Stimulated activated CD4-positive, alpha-beta T cell treated with anti-CD3 and anti-CD28 coated beads, Interleukin-2, amount 100 ng/mL, for 24 hours (primary cell): Measurements from ENCODE around the gene FGD3.

Experiments used
- DNase-seq, 2 donors: peaks; one replicate each; pipeline ENCODE4 v3.0.0-alpha.2; 2020

The FGD3 gene

DNA sequence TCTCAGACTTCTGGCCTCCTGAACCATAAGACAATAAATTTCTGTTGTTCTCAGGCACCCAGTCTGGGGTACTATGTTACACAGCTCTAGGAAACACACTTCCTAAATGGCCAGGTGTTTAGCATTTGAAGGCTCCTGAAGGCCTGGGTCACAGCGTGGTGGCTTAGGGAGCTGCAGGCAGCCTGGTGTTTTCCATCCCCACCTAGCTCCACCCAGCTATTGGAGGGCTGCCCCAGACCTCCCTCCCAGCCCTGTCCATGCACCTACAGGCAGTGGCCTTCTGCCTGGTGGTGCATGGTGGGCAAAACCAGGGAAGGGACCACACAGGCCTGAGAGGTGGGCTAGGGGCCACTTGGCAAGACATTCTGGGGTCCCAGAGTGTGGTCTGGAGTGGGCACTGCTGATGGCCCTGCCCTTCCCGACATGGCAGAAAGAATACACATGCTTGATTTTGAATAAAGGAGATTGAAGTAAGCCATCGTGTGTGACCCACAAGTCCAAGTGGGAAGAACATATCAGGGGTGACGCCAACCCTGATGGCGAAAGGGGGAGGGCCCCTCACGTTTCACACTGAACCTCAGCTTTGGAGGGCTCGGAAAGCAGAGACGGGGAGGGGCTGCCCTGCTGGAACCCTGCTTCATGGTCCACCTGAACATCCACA lies 109.8 kb downstream of the FGD3 start:
- DNase-seq: no peak

GRCh38 chr9:93057703-93058354 lies 110.5 kb downstream of the FGD3 start:
- DNase-seq: no peak

DNA sequence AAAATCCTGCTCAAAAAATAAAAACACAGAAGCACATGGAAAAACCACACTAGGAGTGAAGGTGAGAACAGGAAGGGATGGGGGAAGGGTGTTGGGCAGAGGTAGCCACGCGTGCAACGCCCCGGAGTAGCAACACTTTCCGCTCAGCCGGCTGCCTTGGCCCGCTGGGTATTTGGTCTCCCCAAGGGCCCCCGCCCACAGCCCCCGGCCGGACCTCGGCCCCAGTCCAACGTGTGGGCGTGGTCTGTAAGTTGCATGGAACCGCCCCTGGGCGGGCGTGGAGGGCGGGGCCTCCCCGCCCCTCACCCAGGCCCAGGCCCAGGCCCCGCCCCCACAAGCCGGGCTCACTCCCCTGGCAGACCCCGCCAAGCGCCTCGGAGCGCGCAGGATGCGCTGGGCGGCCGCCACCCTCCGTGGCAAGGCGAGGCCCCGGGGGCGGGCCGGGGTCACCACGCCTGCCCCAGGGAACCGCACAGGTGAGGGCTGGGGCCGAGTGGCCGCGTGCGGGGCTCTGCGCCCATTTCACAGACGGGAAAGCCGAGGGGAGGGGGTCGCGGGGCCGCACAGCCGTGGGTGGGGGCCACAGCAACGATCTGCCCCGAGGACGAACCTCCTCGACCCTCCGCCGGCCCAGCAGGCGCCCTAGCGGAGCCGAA lies 111.2 kb downstream of the FGD3 start, which contains the start of gene SUSD3:
Gene SUSD3, plus strand, starts transcription at position 347 of the 656 bp plus-strand sequence. Its CDS starts 42 bp downstream, at position 389.
- DNase-seq: peak; percentile 72 to 77

DNA sequence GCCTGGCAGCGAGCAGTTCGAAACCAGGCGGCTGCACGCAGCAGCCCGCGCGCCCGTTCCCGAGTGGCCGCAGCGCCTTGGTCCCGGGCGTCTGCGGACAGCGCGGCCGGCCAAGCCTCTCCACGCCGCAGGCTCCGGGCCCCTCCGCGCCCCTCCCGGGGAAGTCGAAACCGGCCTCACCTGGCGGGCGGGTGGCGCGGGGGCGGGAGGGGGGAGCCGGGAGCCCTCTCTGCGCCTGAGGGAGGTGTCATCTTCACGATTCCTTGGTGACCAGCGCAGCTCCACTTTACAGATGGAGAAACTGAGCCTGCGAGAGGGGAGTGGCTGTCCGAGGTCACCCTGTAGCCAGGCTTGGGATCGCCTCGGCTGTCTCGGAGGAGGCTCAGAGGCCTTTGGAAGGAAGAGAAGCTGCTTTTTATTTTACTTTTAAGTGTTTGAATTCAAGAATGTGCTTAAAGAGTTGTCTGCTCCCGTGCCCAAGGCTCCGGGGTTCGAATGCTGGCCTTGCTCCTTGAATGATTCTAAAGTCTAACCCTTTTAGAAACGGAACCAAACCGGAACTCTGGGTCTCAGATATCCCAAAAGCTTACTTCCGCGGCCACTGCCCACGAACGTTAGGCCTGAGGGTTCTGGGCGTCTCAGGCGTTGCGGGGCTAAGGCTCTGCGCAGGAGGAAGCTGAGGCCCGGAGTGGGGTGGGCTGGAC lies 111.8 kb downstream of the FGD3 start:
- peak in 1 of 2 donors; percentile 39 for DNase-seq

DNA sequence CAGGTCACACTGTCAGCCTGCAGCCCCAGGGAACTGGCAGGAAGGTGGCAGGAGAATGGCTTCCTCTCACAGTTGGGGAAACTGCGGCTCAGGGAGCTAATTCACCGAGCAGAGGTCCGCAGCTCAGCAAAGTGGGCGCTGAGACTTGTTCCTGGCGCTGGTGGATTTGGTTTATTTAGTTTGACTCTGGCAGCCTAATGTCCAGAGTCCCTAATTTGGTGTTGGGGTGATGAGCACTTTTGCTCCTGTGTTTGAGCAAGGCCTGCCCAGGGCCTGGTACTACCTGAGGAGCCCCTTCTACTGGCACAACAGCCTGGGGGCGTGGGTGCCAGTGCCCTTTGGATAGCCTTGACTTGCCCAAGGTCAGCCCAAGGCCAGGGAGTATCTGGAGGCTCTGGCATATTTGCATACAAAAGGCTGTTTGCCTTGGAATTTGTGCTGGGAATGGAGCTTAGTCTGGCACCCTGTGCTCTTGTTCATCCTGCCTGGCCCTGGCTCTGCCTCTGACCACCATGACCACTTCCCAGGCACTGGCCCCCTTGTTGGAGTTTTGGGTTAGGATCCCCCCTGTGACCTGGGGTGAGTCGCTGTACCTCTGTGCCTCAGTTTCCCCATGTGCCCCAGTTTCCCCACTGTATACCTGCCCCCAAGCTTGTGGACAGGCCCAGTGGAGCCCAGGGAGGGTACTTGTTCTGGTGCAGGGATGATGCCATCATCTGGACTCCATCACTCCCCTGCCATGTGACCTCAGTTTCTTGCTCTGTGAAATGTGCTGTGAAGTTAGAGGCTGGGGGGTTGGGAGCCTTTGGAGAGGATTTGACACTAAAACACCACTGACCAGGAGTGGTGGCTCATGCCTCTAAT lies 112.6 kb downstream of the FGD3 start:
- DNase-seq: no peak

DNA sequence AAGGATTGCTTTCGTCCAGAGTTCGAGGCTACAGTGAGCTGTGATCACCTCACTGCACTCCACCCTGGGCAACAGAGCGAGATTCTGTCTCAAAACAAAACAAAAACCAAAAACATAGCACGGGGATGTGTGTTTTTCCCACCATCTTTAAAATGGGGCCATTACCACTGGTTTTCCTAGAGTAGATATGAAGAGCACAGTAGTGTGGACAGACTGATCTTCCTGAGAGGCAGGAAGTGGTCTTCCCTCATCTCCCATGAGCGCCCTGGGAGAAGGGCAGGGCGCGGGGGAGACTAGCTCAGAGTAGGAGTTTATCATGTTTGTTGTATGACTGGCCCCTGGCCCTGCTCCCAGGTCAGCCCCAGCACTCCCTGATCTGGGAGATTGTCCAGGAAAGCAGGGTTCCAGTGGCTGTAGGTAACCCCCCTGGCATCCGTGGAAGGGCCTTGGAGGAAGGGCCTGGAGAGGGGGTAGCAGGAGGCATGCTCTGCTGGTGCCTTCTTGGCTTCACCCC lies 113.5 kb downstream of the FGD3 start:
- DNase-seq: no peak

DNA sequence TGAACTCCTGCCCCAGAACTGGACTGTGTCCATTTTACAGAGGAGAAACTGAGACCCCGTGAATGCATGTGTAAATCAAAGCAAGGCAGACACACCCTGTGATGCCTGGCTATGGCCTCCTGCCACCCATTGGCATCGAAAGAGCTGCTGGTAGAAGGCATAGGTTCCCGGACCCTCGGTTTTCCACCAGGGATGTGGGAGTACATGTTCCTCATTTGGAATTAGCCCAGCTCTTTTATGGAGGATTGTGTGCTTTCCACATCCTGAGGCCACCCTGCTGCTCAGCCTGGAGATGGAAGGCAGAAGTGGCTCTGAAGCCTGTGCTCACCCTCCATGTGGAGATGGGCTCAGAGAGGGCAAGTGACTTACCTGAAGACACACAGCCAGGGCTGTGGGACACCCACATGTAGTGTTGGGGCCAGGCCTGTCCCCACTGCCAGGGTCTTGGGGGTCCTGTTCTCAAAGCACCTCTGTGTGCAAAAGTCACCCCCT lies 114.0 kb downstream of the FGD3 start:
- DNase-seq: no peak

DNA sequence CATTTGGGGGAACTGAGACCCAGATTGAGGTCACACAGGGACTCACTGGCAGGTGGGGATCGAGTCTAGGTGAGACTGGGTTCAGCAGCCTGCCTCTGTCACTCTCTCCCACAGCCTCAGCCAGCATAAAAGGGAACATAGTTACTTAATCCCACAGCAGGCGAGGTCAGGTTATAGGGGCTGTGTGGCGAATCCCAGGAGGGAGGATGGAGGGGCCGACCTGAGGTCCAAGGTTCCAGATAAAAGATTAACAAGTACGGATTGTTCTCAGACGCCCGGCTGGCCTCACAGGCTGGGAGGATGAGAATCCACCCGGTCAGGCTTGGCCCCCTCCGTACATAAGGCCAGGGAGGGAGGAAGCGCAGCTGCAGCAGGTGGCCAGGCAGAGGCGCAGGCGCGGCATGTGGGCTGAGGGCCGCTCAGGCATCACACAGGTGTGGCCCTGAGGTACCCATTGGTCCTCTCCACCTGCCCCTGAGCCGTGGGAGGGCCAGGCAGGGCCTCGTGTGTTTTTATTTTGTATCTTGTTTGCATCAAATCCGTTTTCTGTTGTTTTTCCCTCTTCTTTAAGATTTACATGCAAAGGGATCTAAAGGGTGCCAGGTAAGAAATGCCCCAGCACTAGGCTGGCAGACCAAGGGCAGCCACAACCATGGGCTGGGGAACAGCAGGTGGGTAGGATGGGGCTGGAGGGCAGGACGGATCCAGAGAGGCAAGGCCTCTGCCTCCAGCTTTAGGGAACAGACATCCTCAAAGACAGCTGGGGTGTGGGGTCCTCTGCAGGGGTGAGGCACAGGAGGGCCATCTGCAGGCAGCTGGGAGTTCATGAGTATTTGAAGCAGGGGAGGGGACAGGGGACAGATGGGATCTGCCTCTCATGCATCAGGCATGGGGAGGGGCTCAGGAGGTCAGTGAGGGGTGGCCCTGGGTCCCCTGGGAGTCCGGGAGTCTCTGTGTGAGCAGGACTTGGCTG lies 114.8 kb downstream of the FGD3 start:
- DNase-seq: peak in 1 of 2 donors; percentile 46

GRCh38 chr9:93064392-93065134 lies 117.2 kb downstream of the FGD3 start:
- DNase-seq: peak; percentile 83 to 85

DNA sequence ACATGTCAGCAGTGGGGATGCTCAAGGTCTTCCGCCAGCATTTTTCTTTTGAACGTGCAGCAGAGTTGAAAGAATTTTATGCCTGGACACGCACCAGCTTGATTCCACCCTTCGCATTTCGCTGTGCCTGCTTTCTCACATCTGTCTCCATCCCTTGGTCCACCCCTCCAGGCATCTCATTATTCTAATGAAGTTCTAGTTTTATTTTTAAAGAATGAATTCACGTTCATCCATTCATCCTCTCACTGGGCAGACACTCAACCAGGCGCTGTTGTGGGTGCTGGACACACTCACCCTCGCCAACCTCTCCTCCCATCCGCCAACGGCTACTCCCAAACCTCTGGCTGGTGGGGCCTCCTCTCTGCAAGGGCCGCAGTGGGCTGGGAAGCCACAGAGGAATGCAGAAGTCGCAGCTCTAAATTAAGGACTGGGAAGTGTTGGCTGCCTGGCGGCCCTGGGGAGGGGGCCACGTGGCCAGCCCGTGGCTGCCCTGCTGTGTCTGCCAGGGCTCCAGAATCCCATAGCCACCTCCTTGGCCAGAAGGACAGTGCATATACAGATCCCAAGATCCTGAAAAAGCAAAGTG lies 117.9 kb downstream of the FGD3 start:
- no peak for DNase-seq

GRCh38 chr9:93066978-93067603 lies 119.8 kb downstream of the FGD3 start:
- no peak for DNase-seq

DNA sequence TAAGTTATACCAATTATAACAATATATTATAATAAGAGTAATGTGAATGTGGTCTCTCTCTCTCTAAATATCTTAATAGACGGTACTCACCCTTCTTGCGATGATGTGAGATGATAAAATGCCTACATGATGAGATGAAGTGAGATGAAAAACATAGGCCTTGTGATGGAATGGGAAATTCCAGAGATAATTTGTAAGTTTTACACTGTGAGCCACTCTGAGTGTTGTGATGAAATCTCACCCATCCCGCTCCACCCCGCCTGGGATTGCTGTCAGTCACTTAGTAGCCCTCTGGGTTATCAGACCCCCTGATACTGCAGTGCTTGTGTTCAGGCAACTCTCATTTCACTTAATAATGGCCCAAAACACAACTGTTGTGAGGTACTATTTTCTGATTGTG lies 121.6 kb downstream of the FGD3 start:
- no peak for DNase-seq

DNA sequence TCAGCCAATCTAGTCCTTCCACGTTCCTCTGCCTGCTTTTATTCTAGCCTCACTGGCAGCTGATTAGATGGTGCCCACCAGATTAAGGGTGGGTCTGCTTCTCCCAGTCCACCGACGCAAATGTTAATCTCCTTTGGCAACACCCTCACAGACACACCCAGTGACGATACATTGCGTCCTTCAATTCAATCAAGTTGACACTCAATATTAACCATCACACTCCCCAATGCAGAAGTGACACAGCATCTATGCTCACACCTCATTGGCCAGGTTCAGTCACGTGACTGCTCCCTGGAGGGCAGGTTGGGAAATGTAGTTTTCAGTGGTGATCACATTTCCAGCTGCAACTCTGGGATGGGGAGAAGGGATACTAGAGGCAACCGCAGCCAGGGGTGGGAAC lies 124.1 kb downstream of the FGD3 start:
- DNase-seq: no peak

DNA sequence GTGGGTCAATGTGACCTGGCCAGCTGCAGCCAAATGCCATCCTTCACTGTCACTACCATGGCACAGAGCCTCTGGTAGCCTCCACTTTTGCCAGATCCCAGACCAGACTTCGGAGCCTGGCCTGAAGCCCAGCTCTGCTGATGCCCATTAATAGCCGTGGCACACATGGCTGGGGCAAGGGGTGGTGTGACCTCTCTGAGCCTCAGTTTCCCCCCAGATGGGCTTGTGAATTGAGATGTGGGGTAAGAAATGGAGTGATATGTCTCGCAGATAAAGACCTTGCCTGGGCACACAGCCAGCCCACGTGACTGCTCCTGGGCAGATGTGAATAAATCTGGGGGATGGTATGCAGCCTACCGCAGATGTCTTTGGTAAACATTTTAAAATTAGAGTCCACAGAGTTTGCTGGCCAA lies 125.1 kb downstream of the FGD3 start:
- DNase-seq: no peak

- DNase-seq: no peak
These were observed 128.9 kb downstream of the FGD3 start for GRCh38 chr9:93076101-93076791.

- no peak for DNase-seq
These were observed 129.4 kb downstream of the FGD3 start for GRCh38 chr9:93076792-93077128.

DNA sequence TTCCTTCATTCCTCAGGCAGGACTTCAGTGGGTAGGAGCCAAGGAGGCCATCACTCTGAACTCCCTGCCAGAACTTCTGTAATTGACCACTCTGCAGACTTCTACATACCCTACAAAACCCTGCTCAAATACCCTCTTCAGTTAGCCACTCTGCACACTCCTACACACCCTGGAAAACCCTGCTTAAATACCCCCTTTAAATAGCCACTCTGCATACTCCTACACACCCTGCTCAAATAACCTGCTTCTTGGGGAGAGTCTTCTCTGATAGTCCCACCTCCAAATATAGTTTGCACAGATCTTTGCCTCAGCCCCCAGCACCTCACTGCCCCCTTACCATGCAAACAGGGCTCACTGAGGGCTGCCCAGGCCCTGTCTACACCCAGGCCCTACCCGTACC lies 130.0 kb downstream of the FGD3 start:
- no peak for DNase-seq

- no peak for DNase-seq
These were observed 130.5 kb downstream of the FGD3 start for GRCh38 chr9:93077811-93078210.

DNA sequence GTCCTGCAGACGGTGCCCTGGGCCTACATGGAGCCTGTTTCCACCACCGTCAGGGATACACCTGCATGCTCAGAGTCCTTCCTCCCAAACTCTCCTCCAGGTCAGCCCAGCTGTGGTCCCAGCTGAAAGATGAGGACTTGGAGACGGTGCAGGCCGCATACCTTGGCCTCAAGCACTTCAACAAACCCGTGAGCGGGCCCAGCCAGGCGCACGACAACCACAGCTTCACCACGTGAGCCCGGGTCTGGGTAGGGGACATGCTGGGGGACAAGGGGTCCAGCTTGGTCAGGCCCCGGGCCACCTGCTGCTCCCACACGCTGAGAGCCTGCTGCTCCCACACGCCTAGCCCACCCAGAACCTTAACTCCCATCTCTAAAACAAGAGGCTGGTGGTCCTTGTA lies 132.0 kb downstream of the FGD3 start:
- DNase-seq: no peak
